Testis (tissue), 2 donors: Measurements from ENCODE around the gene NUAK1.

Source experiments
- CTCF ChIP-seq, 3 experiments: fragments of 450-650 bp in 2 of 3; fragments of 200-600 bp in 1 of 3; sonication (generic) in 1 of 3; IDR thresholded peaks; one replicate each; pipeline ENCODE4 v1.5.1; 2016 to 2019; ENCODE audit warnings: antibody characterized with exemption in 3 of 3, mild to moderate bottlenecking in 2 of 3, moderate library complexity in 1 of 3
- POLR2A ChIP-seq: fragments of 450-650 bp; IDR thresholded peaks from one replicate; pipeline ENCODE4 v1.6.1; 2017; ENCODE audit warnings: antibody characterized with exemption, mild to moderate bottlenecking, moderate library complexity

GRCh38 chr12:106031761-106032622, 106.8 kb downstream of the NUAK1 start:
- TF ChIP-seq CTCF (IDR thresholded peaks at IDR 0.05), result no peak
- TF ChIP-seq POLR2A, result no peak
